Measurements from ENCODE around the gene NFXL1. TPM values are rescaled to one million over a fixed set of nuclear protein-coding genes. Genes with fewer than 3 reads are reported as not detected.

The NFXL1 gene
- total RNA-seq, 2 donors from 2014 or later = 11.1 to 12.9 TPM

GRCh38 chr4:47798165-47798564 is 116.2 kb downstream of the NFXL1 start:
- intact Hi-C loops (cut with DNase I, micrococcal nuclease) = no loop called here
- no peak for ATAC-seq
- no peak for DNase-seq

Other genes with a start within 250 kb of the NFXL1 start
- gene CORIN, start 76.5 kb downstream of the NFXL1 start, total RNA-seq = 1 to 10 TPM in 1 of 2 donors, under 1 TPM in 1; 0.58 to 1.5 TPM
- gene CNGA1, start 102.1 kb upstream of the NFXL1 start, total RNA-seq = 10 to 100 TPM in 1 of 2 donors, 1 to 10 TPM in 1; 4.0 to 11.5 TPM
- gene NIPAL1, start 102.2 kb upstream of the NFXL1 start, total RNA-seq = 10 to 100 TPM; 43.5 to 53.6 TPM
- gene TXK, start 219.7 kb upstream of the NFXL1 start, total RNA-seq = 1 to 10 TPM in 1 of 2 donors, under 1 TPM in 1; 0.55 to 1.8 TPM